ENCODE results near the gene AIFM1.

Gene AIFM1

DNA sequence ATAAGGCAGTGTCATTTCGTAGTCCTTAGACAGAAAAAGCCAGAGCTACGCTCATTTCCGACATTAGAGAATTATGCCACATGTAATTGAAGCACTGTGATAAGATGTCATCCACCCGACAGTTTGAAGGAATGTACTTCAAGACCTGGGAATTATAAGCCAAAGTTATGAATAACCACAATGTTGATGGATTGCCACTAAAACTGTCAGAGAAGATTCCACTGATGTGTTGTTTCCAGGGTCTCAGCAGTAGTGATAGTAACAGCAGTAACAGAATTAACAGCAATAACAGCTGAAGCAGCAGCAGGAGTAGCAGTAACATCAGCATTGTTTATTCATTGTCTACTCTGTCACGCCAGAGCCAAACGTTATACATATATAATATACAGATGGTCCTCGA lies 30.8 kb upstream of the AIFM1 start:
- no peak for DNase-seq (ENCODE audit: low spot score)
- TF ChIP-seq, protein P1, sequence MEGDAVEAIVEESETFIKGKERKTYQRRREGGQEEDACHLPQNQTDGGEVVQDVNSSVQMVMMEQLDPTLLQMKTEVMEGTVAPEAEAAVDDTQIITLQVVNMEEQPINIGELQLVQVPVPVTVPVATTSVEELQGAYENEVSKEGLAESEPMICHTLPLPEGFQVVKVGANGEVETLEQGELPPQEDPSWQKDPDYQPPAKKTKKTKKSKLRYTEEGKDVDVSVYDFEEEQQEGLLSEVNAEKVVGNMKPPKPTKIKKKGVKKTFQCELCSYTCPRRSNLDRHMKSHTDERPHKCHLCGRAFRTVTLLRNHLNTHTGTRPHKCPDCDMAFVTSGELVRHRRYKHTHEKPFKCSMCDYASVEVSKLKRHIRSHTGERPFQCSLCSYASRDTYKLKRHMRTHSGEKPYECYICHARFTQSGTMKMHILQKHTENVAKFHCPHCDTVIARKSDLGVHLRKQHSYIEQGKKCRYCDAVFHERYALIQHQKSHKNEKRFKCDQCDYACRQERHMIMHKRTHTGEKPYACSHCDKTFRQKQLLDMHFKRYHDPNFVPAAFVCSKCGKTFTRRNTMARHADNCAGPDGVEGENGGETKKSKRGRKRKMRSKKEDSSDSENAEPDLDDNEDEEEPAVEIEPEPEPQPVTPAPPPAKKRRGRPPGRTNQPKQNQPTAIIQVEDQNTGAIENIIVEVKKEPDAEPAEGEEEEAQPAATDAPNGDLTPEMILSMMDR (conservative IDR thresholded peaks at IDR 0.05; ENCODE audit: low read depth), result no peak
- POLR2A ChIA-PET (ENCODE audit: low non-redundant PET), result no interaction called here
- CTCF ChIA-PET, result no interaction called here
- H3K27ac ChIP-seq, result no peak overlapping the region

DNA sequence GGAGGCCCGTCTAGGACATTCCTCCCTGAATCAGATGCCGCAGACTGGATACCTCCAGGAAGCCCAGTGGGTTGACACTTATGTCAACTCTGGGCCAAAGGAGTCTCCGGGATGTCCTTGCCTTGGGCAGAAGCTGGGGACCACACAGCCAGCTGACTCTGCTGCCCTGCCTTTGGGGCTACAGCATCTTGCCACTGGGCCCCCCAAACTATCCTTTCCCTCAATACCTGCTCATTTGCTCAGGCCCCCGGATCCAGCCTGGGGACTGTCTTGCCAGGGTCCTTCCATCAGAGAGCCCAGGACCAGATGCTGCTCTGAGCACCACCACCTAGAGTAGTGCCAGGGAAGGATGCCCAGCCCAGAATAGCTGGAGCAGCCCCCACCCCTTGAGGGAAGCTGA lies 25.2 kb upstream of the AIFM1 start:
- ChIA-PET CTCF (no interaction called here), POLR2A (ENCODE audit: low non-redundant PET) (no interaction called here)
- TF ChIP-seq, protein P1 (conservative IDR thresholded peaks at IDR 0.05; ENCODE audit: low read depth), result no peak

DNA sequence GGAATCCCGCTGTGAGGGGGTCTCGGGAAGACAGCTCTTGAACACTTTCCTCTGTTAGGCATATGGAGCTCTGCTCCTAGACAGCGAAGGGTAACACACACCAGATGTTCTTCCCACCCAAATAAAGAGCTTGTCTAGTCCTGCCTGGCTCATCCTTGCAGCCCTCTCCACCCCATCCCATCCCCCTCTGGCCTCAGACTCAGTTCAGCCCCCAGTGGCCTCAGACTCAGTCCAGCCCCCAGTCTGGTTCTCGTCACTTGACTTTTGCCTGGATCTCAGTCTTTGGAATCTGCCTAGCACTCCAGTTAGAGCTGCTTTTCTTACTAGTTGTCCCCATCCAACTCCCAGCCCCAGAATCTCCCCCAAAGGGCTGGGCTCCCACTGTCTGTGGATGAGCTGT lies 21.0 kb upstream of the AIFM1 start:
- no peak overlapping the region for H3K27ac ChIP-seq
- POLR2A ChIA-PET (ENCODE audit: low non-redundant PET), result interaction anchor here (0.5 kb wide), 1 partner anchor 81 kb away, joined by 7 read pairs; no protein-coding TSS in a partner anchor
- TF ChIP-seq, protein P1 (conservative IDR thresholded peaks at IDR 0.05; ENCODE audit: low read depth), result no peak
- CTCF ChIA-PET, result interaction anchor here (0.6 kb wide), 1 partner anchor 310 kb away, joined by 3 read pairs; no protein-coding TSS in a partner anchor
- DNase-seq (ENCODE audit: low spot score), result no peak

More for the DNA sequence above, 25.2 kb upstream of the AIFM1 start:
- H3K27ac ChIP-seq, result no peak overlapping the region
- no peak for DNase-seq (ENCODE audit: low spot score)

DNA sequence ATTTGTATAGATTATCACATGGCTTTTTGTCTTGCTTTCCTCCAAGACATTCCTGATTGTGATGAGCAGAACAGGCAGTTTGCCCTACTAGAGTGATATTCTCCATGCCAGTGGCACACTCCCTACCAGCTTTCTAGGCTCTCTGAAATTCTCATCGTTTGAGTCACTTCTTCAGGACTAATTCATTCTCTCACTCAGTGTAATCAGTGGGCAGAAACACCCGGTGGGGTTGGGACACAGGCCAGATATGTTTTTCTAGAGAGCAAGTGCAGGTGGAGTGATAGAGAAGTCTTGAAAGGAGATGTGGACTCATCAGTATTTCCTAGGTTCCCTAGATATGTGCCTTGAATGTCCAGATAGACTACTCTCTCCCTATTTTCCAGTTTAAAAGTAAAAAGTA lies 19.2 kb upstream of the AIFM1 start:
- ChIA-PET CTCF (no interaction called here), POLR2A (ENCODE audit: low non-redundant PET) (no interaction called here)
- TF ChIP-seq, protein P1 (conservative IDR thresholded peaks at IDR 0.05; ENCODE audit: low read depth), result no peak
- no peak overlapping the region for H3K27ac ChIP-seq
- DNase-seq (ENCODE audit: low spot score), result no peak

DNA sequence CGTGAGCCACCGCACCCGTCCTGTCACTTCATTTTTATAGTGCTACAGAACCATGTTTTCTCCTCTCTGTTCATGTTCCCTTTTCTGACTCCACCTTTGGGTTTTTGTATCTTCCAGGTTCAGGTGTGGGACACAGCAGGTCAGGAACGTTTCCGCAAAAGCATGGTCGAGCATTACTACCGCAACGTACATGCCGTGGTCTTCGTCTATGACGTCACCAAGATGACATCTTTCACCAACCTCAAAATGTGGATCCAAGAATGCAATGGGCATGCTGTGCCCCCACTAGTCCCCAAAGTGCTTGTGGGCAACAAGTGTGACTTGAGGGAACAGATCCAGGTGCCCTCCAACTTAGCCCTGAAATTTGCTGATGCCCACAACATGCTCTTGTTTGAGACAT lies 18.5 kb upstream of the AIFM1 start:
- DNase-seq (ENCODE audit: low spot score), result no peak
- TF ChIP-seq, protein P1 (conservative IDR thresholded peaks at IDR 0.05; ENCODE audit: low read depth), result no peak
- no peak overlapping the region for H3K27ac ChIP-seq
- ChIA-PET POLR2A (ENCODE audit: low non-redundant PET) (no interaction called here), CTCF (no interaction called here)

DNA sequence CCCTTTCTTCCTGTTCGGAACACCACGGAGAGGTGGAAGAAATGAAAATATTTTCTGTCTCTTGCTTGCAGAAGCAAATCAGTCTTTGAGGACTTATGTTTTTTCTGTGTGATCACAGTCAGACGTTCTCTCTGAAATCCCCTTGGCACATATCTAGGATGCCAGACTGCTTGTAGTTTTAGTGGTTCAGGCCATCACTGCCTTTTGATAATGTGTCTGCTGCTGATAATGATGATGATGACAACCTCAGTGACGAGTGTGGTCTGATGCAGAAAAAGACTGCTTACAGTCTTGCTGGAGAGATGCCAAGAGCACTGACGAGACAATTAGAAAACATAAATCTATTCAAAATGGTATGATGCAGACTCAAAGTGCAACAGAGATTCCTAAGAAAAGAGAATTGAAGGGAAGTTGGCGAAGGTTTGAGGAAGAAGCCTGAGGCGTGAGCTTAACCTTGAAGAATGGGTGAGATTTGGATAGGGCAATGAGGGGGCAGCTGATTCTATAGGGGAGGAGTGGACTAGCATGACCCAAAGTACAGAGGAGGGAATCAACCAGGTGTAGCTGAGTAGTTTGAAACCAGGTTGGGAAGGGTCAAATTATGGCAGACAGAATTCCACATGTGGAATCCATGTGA lies 14.1 kb upstream of the AIFM1 start:
- CTCF ChIA-PET, result no interaction called here
- TF ChIP-seq, protein P1 (conservative IDR thresholded peaks at IDR 0.05; ENCODE audit: low read depth), result no peak
- POLR2A ChIA-PET (ENCODE audit: low non-redundant PET), result no interaction called here
- no peak for DNase-seq (ENCODE audit: low spot score)
- no peak overlapping the region for H3K27ac ChIP-seq

All from RWPE1 (cell line).